Measurements from ENCODE around the gene DPYD.

DNA sequence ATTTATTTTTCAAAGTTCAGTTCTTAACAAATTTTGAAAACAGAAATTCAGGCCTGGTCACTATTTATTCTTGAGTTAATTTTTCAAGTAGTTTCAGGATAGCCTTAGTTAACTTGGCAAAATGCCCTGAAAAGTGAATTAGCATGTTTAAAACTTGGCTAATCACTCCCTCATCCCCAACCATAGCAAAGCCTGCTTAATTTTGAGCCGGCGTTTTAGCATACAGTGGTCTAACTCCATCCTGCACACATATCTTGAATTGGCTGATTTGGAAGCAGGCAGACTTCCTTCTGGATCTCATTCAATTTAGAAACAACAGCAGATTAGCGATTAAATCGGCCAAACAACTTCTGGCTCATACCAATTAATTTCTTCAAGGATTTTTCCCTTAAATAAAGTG is 760.0 kb downstream of the DPYD start:
- no peak for TF ChIP-seq POLR2A (IDR thresholded peaks at IDR 0.05)
- TF ChIP-seq, protein P1, sequence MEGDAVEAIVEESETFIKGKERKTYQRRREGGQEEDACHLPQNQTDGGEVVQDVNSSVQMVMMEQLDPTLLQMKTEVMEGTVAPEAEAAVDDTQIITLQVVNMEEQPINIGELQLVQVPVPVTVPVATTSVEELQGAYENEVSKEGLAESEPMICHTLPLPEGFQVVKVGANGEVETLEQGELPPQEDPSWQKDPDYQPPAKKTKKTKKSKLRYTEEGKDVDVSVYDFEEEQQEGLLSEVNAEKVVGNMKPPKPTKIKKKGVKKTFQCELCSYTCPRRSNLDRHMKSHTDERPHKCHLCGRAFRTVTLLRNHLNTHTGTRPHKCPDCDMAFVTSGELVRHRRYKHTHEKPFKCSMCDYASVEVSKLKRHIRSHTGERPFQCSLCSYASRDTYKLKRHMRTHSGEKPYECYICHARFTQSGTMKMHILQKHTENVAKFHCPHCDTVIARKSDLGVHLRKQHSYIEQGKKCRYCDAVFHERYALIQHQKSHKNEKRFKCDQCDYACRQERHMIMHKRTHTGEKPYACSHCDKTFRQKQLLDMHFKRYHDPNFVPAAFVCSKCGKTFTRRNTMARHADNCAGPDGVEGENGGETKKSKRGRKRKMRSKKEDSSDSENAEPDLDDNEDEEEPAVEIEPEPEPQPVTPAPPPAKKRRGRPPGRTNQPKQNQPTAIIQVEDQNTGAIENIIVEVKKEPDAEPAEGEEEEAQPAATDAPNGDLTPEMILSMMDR (IDR thresholded peaks at IDR 0.05): no peak

All from ovary (tissue), 3 donors.